CD4-positive, alpha-beta T cell treated with Interleukin-17A for 4 hours (primary cell): ENCODE measurements around the gene NOM1.
"Not testable (repeated sequence)": the region's sequence is repeated elsewhere in the genome, so short reads cannot be mapped to it uniquely, and the experiment has no call there.

ENCODE experiments used
- DNase-seq: peaks from one replicate; pipeline ENCODE4 v3.0.0-alpha.2; 2020; ENCODE audit warnings: mixed read lengths

Gene NOM1

GRCh38 chr7:156940421-156941122 lies 8.9 kb upstream of the NOM1 start:
- no peak for DNase-seq

DNA sequence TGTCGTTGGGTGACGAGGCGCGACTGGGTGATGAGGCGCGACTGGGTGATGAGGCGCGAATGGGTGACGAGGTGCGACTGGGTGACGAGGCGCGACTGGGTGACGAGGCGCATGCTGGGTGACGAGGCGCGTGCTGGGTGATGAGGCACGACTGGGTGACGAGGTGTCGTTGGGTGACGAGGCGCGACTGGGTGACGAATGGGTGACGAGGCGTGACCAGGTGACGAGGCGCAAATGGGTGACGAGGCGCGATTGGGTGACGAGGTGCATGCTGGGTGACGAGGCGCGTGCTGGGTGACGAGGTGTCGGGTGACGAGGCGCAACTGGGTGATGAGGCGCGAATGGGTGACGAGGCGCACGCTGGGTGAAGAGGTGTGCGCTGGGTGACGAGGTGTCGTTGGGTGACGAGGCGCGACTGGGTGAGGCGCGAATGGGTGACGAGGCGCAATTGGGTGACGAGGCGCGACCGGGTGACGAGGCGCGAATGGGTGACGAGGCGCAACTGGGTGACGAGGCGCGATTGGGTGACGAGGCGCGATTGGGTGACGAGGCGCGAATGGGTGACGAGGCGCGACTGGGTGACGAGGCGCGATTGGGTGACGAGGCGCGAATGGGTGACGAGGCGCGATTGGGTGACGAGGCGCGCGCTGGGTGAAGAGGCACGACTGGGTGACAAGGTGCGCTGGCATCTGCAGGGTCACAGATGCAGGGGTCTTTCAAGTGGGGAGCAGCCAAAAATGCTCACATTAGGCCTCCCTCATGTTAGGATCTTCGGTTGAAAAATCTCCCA lies 7.9 kb upstream of the NOM1 start:
- no peak for DNase-seq

DNA sequence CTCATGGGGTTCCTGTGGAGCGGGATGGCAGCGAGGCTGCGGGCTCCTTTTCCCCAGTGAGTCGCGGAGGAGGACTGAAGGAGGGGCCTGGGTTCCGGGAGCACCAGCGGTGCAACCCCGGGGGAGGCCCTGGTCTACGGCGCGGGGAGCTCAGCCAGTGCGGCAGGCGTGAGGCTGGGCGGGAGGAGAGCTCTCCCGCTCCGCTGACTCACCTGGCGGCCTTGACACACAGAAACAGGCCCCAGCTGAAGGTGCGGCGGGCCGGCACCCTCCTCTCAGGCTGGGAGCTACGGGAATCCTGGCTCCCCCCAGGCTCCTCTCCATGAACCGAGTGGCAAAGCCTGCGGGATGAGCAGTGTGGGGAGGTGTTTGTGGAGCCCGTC lies 6.8 kb upstream of the NOM1 start:
- peak; percentile 20 for DNase-seq

DNA sequence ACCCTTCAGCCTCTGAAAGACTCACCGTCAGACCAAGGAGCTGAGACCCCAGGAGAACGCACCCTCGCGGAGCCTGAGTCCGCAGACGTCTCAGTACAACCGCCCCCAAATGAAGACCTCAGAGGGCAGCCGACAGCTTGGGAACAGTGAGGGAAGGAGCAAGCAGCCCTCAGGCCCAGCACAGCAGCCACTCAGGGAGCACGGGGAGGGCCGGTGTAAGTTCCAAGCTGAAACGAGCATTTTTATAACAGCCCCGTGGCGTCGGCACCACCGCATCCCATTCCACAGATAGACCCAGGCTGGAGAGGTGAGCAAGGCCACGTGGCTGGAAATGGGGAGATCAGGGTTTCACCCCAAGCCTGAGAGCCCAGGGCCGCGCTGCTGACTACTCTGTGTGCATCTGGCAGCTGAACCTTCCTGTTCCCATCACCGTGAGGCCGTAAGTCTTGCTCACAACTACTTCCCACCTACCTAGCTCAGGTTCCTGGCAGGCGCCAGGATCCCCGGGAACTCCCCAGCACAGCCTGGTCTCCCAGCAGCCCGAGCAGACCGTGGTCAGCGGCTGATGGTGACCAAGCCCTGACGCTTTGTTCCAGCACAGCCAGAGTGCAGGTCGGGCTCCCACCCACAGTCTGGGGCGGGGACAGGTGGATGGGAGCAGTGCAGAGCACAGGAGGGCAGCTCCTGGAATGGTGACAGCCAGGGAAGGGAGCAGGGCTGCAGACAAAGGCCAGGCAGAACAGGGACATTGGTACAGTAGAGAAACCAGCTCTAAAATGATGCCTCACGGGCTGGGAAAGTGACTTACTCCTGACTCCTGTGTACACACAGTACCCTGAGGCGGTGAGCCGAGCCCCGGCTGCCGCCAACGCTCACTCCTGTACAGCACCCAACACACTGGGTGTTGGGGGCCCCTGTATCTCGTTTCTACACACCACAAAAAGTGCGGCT lies 6.1 kb upstream of the NOM1 start:
- no peak for DNase-seq

DNA sequence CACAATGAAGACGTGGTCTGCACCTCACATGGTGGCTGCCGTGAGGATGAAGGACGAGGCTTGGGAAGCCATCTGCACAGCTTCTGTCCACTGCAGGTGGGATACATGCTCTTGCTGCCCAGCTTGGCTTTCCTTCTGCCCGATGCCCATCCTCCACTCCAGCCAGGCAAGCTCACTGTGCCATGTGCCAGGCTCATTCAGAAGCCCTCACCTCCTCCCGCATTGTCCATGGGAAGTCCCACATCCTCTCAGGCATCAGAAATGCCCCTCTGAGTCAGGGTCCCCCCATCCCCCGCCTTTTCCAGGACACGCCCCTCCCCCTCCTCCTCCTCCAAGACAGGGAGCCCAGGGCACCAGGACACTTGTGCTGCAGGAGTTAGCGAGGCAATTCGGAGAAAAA lies 4.6 kb upstream of the NOM1 start:
- no peak for DNase-seq

DNA sequence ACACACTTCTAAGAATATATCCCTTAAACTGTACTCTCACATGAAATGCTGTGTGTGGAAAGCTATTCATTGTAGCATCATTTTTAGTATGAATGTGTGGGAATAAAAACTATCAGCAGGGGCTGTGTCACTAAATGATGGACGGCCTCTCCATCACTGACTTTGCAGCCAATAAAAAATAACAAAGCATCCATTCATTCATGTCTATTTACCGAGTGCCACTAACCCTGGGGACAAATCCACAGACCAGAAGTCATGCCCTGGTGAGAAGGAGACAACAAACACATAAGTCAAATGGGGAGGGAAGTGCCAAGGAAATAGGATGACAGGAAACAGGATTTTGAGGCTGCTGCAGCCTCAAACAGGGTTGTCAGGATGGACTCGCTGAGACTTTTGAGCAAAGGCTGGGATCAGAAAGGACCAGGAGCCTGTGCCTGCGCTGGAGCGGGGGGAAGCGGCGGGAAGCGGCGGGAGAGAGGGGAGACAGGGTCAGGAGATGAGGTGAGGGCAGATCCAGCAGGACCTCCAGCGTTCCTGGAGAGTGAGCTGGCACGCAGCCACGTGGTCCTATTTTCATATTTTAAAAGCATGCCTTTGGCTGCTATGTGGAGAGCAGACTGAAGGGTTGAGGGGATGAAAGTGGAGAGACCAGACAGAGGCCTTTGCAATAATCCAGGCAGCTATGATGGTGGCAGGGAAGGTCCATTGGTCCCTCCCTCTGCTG lies 2.2 kb upstream of the NOM1 start:
- no peak for DNase-seq

GRCh38 chr7:156948361-156948760 lies 1.2 kb upstream of the NOM1 start:
- DNase-seq, result no peak

GRCh38 chr7:156950381-156950858 lies 908 bp downstream of the NOM1 start:
- no peak for DNase-seq

DNA sequence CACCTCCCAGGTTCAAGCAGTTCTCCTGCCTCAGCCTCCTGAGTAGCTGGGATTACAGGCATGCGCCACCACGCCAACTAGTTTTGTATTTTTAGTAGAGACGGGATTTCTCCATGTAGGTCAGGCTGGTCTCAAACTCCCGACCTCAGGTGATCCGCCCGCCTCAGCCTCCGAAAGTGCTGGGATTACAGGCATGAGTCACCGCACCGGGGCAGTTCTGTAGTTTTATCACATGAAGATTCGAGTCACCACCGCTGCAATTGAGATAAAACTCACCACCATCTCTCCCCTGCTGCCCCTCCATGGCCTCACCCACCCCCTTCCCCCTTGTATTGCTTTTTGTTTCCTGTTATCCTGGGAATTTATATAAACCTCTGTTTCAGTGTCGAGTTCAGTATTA lies 3.7 kb downstream of the NOM1 start:
- DNase-seq, result not testable (repeated sequence)

DNA sequence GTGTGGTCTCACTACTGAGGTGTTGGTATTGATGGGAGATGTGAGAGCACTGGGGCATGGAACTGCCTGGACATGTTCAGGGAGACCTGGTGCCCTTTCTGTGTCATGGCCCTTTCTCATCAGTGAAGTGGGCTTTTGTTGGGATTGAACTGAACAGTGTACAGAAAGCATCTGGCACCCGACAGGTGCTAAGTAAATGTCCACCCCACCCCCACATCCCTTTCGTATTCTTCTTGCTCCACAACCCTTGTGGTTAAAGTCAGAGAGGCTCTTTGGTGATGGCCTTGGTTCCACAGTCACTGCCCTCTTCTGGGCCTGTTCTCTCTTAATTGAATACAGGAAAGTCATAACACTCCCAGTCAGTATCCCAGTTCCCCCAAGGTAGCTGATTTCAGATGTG lies 5.4 kb downstream of the NOM1 start:
- DNase-seq, result no peak

GRCh38 chr7:156956727-156957126 lies 7.2 kb downstream of the NOM1 start:
- no peak for DNase-seq

DNA sequence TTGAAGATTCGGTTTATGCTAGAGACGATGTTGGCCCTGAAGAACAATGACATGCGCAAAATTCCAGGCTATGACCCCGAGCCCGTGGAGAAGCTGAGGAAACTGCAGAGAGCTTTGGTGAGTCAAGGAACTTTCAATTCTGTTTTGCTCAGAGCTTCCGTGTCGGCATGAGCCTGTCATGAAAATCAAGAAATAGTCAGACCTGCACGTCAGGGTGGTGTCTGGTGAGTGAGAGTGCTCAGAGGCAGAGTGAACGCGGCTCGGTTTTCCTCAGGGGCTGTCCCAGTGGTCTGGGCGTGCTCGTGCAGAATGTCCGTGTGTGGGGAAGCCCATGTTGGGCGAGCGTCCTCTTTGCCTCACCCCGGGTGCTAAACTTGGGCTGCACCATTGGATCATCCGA lies 12.6 kb downstream of the NOM1 start:
- no peak for DNase-seq

GRCh38 chr7:156962897-156963296 lies 13.4 kb downstream of the NOM1 start:
- no peak for DNase-seq

- no peak for DNase-seq
Measured at GRCh38 chr7:156963472-156963871, 14.0 kb downstream of the NOM1 start.

DNA sequence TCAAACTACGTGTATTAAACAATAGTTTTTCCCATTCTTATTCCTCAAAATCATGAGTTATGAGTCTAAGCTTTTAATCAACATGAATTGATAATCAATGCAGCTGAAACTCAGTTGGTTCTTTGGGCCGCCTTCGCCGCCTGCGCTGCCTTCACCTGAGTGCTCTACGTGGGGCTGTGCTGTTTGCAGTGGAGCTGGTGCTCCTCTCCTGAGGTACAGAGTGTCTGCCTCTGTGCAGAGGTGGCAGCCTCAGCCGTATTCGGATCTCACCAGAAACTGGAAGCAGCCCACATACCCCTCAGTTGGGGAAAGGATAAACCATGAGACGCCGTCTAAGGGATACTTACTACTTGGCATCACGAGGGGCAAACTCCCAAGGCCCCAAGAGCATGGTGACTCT lies 15.5 kb downstream of the NOM1 start:
- DNase-seq, result no peak

GRCh38 chr7:156966387-156966786 lies 16.9 kb downstream of the NOM1 start:
- no peak for DNase-seq

DNA sequence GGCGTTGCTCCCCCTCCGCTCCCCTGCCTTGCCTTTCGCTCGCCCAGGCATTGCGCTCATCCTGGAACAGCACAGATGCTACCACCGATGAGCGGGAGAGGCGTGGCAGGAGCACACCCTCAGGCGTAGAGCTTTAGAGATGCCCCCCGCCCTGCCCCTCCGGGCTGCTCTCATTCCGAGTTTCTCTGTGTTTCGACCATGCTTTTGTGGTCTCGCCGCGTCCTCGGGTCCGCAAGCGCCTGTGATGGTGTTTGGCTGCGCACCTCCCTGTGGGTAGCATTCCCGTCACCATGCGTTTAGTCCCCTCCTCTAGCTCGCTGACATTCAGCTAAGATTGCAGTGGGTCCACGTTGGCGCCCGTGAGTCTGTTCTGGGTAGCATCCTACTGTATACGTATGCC lies 18.7 kb downstream of the NOM1 start:
- DNase-seq, result no peak

GRCh38 chr7:156969972-156970420 lies 20.5 kb downstream of the NOM1 start:
- DNase-seq, result no peak

DNA sequence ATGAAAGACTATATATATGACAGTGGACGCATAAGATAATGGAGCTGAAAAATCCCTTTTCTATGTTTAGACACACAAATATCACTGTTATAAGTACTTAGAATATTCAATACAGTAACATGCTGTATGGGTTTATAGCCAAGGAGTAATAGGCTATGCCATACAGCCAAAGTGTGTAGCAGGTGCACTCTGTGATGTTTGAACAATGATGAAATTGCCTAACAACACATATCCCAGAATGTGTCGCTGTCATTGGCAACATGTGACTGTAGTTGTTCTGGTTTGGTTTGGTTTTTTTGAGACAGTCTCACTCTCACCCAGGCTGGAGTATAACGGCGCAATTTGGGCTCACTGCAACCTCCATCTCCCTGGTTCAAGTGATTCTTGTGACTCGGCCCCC lies 26.1 kb downstream of the NOM1 start:
- DNase-seq, result no peak

DNA sequence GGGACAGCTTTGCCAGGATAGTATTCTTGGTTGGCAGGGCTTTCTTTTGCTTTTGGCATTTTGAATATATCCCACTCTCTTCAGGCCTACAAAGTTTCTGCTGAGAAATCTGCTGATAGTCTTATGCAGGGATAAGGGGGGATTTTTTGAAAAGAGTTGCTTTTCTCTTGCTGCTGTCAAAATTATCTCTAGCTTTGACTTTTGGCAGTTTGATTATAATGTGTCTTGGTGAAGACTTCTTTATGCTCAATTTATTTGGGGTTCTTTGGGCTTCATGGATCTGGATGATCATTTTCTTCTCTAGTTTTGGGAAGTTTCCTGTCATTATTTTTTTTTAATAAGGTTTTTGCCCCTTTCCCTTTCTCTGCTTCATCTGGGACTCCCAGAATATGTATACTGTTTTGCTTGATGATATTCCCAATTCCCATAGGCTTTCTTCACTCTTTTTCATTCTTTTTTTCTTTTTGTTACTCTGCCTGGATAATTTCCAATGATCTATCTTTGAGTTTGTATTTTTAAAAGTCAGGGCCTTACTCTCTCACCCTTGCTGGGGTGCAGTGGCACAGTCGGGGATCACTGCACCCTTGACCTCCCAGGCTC lies 29.6 kb downstream of the NOM1 start:
- DNase-seq, result no peak

DNA sequence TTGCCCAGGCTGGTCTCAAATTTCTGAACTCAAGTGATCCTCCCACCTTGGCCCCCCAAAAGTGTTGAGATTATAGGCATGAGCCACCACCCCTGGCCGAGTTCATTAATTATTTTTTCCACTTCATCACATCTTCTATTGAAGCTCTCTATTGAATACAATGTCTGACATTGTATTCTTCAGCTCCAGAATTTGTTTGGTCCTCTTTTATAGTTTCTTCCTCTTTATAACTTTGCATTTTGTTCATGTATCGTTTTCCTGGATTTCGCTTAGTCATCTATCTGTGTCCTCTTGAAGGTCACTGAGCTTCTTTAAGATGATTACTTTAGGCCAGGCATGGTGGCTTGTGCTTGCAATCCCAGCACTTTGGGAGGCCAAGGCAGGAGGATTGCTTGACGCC lies 30.2 kb downstream of the NOM1 start:
- DNase-seq, result no peak
